ENCODE results near the gene CTRB1. TPM values are rescaled to one million over a fixed set of nuclear protein-coding genes. Genes with fewer than 3 reads are reported as not detected.

Gene CTRB1
- total RNA-seq, 1 experiment from 2014 or later, result not detected

DNA sequence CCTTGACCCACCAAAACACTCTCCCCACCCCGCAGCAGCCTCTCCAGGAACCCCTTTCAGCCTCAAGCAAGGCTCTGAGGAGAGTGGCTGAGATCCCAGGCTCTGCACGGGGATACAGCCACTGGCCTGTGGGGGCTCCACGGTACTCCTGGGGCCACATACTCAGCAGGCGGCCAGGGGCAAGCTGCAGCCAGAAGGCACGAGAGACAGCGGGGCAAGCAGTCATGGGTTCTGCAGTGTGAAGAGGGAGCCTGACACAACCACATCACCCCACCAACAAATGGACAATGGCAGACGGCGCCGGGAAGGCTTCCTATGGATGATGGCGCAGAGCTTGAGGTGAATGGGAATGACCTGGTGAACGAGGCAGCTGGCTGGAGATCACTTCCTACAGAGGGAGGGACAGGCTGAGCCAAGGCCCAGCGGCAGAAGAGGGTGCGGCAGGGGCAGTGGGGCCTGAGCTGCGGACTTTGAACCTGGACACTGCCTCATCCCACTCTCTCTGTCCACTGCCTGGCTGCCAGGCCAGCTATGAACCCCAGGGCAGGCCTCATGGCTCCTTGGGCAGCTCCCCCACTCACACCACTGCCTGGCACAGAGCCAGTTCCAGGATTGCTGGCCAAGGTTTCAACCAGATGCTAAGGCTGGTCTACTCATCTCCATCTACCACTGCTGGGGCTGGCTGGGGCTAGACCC lies 43.5 kb downstream of the CTRB1 start:
- H3K4me1 Mint-ChIP-seq, result peaks cover 50 to 52% of the 10 kb centered on the region in 2 experiments
- Histone ChIP-seq H4K5ac (ENCODE audit: insufficient read length, low read depth, low read length) (no peak overlapping the region), H3K23me2 (ENCODE audit: insufficient read length, low read depth, low read length, poor library complexity, severe bottlenecking) (peaks cover 13% of the 10 kb centered on the region), H3K79me2 (ENCODE audit: insufficient read depth, low read length) (peaks cover 30% of the 10 kb centered on the region; the same call in 1 of the 2 replicates), H2AK5ac (ENCODE audit: insufficient read length, low read length) (no peak overlapping the region), H3K56ac (ENCODE audit: insufficient read length, low read depth, low read length) (no peak overlapping the region), H2BK5ac (ENCODE audit: insufficient read length, low read length) (peak overlapping the region; percentile 2), H4K8ac (replicated peaks; ENCODE audit: insufficient read length, low read depth, low read length) (no peak overlapping the region), H3K4ac (ENCODE audit: low read depth, low read length) (no peak overlapping the region), H3K18ac (ENCODE audit: insufficient read length, low read depth, low read length) (no peak overlapping the region), H3T11ph (ENCODE audit: low read length) (no peak overlapping the region), H3K27ac (ENCODE audit: insufficient read length, low read depth, low read length) (no peak overlapping the region), H3K23ac (ENCODE audit: insufficient read length, low read depth, low read length) (no peak overlapping the region), H3K4me1 (ENCODE audit: insufficient read depth, low read length) (peaks cover 6% of the 10 kb centered on the region; the same call in 1 of the 2 replicates), H3K79me1 (ENCODE audit: insufficient read depth, low read depth, low read length, poor library complexity, severe bottlenecking) (peaks cover 15% of the 10 kb centered on the region), H2BK12ac (ENCODE audit: insufficient read length, low read depth, low read length) (no peak overlapping the region), H2BK120ac (ENCODE audit: low read depth, low read length, poor library complexity, severe bottlenecking) (no peak overlapping the region), H3K9ac (ENCODE audit: extremely low read depth, insufficient read length, low read length) (no peak overlapping the region), H2BK20ac (ENCODE audit: low read depth, low read length, poor library complexity, severe bottlenecking) (no peak overlapping the region), H3K4me2 (ENCODE audit: insufficient read depth, insufficient read length, low read length) (no peak overlapping the region), H2BK15ac (ENCODE audit: low read depth, low read length) (no peak overlapping the region), H3K27me3 (ENCODE audit: insufficient read depth, low read length) (no peaks in the 10 kb centered on the region), H3K9me3 (ENCODE audit: control insufficient read depth, low read depth, low read length) (no peaks in the 10 kb centered on the region), H4K20me1 (ENCODE audit: control insufficient read depth, insufficient read depth, insufficient read length) (peaks cover 6% of the 10 kb centered on the region), H3K14ac (ENCODE audit: insufficient read depth, low read length) (no peak overlapping the region; the same call in 1 of the 2 replicates), H2AFZ (ENCODE audit: low read length) (no peak overlapping the region), H4K91ac (ENCODE audit: insufficient read length, low read depth, low read length) (no peak overlapping the region)
- no peak for TF ChIP-seq CTCF (conservative IDR thresholded peaks at IDR 0.05)
- DNase-seq, result peak; percentile 28
- peak overlapping the region; percentile 32 to 96 (median 76); a peak in 4 of 7 replicates for H3K27ac Mint-ChIP-seq
- WGBS (ENCODE audit: extremely low coverage, insufficient read length, low lambda C conversion rate), result no CpG with 5 or more reads among the region's 14 CpGs
- H3K4me3 Mint-ChIP-seq, result peak overlapping the region; percentile 19 to 54; a peak in 3 of 5 replicates
- H3K27me3 Mint-ChIP-seq (ENCODE audit: low read depth), result no peaks in the 10 kb centered on the region
- H3K36me3 Mint-ChIP-seq (ENCODE audit: insufficient read depth in 1 of 3, low read depth in 3 of 3), result peaks cover 5 to 9% (median 6%) of the 10 kb centered on the region in 3 experiments; a peak in 5 of 7 replicates
- H3K9me3 Mint-ChIP-seq, result no peaks in the 10 kb centered on the region

Measured in H9 (cell line).